ENCODE measurements around the gene NFYA.

DNA sequence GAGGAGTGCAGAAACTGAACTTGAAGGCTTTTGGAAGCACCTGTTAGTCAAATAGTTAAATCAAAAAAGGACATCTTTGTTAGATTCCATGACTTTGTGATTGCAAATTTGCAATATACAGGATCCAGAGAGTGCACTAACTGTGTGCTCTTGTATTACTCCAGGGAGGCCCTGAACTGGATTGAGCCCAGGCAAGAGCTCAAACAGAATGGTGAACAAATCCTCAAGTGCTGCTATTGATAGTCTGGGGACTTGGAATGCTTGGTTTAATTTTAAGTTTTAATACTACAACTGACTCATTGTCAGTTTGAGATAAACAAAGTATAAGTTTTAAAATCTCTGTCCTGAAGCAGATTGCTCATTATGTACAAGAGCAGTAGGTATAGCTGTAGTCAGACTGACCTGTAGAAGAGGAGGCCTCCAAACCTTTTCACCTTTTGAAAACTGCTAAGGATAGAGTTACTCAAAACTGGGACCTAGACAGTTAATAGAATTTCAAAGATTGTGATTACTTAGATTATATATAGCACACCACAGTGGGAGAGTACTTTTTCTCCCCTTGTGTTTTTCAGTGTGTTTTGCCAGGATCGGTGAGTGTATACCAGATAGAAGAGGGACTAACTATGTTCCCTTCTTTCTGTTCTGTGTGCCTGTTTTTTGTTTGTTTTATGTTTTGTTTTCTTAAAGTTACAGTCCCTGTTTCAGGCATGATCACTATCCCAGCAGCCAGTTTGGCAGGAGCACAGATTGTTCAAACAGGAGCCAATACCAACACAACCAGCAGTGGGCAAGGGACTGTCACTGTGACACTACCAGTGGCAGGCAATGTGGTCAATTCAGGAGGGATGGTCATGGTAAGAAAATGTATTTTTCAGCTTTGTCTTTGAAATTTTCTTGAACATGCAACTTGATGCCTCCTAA lies 18.3 kb downstream of the NFYA start:
- TF ChIP-seq, protein P1, sequence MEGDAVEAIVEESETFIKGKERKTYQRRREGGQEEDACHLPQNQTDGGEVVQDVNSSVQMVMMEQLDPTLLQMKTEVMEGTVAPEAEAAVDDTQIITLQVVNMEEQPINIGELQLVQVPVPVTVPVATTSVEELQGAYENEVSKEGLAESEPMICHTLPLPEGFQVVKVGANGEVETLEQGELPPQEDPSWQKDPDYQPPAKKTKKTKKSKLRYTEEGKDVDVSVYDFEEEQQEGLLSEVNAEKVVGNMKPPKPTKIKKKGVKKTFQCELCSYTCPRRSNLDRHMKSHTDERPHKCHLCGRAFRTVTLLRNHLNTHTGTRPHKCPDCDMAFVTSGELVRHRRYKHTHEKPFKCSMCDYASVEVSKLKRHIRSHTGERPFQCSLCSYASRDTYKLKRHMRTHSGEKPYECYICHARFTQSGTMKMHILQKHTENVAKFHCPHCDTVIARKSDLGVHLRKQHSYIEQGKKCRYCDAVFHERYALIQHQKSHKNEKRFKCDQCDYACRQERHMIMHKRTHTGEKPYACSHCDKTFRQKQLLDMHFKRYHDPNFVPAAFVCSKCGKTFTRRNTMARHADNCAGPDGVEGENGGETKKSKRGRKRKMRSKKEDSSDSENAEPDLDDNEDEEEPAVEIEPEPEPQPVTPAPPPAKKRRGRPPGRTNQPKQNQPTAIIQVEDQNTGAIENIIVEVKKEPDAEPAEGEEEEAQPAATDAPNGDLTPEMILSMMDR (IDR thresholded peaks at IDR 0.05), result no peak
- TF ChIP-seq POLR2AphosphoS5 (IDR thresholded peaks at IDR 0.05; ENCODE audit: low read depth, low read length), result no peak

All from Panc1 (cell line).